H9 (cell line): ENCODE measurements around the gene ADAM11. TPM values are rescaled to one million over a fixed set of nuclear protein-coding genes. Genes with fewer than 3 reads are reported as not detected.

ENCODE experiments used
- DNase-seq: peaks from one replicate; pipeline ENCODE4 v3.0.0-alpha.2; 2017
- H2AFZ ChIP-seq: one replicate; pipeline ENCODE4 v1.6.1; 2013; ENCODE audit warnings: mild to moderate bottlenecking, low read length, control low read depth, moderate library complexity
- H2AK5ac ChIP-seq: 2 replicates; pipeline ENCODE4 v1.6.1; 2013; ENCODE audit warnings: low read length, control low read depth, mixed read lengths; ENCODE audit not compliant: insufficient read length
- H2BK120ac ChIP-seq: one replicate; pipeline ENCODE4 v1.6.1; 2013; ENCODE audit warnings: low read depth, mild to moderate bottlenecking, low read length, control low read depth, inconsistent platforms; ENCODE audit not compliant: poor library complexity, severe bottlenecking
- H2BK12ac ChIP-seq: 2 replicates; pipeline ENCODE4 v1.6.1; 2013; ENCODE audit warnings: low read length, control low read depth, mixed read lengths, low read depth; ENCODE audit not compliant: insufficient read length
- H2BK15ac ChIP-seq: 2 replicates; pipeline ENCODE4 v1.6.1; 2013; ENCODE audit warnings: low read depth, low read length, control low read depth
- H2BK20ac ChIP-seq: one replicate; pipeline ENCODE4 v1.6.1; 2013; ENCODE audit warnings: low read depth, mild to moderate bottlenecking, low read length, control low read depth, inconsistent platforms; ENCODE audit not compliant: poor library complexity, severe bottlenecking
- H2BK5ac ChIP-seq: 2 replicates; pipeline ENCODE4 v1.6.1; 2013; ENCODE audit warnings: low read length, control low read depth, mixed read lengths; ENCODE audit not compliant: insufficient read length
- H3K14ac ChIP-seq: 2 replicates; pipeline ENCODE4 v1.6.1; 2013; ENCODE audit warnings: low read length, control low read depth; ENCODE audit not compliant: insufficient read depth
- H3K18ac ChIP-seq: 2 replicates; pipeline ENCODE4 v1.6.1; 2013; ENCODE audit warnings: low read depth, mild to moderate bottlenecking, mixed read lengths, low read length, control low read depth; ENCODE audit not compliant: insufficient read length
- H3K23ac ChIP-seq: 2 replicates; pipeline ENCODE4 v1.6.1; 2013; ENCODE audit warnings: low read length, control low read depth, mixed read lengths, low read depth; ENCODE audit not compliant: insufficient read length
- H3K23me2 ChIP-seq: 2 replicates; pipeline ENCODE4 v1.6.1; 2013; ENCODE audit warnings: low read depth, mild to moderate bottlenecking, mixed read lengths, low read length, control low read depth; ENCODE audit not compliant: insufficient read length, poor library complexity, severe bottlenecking
- H3K27ac ChIP-seq: 2 replicates; pipeline ENCODE4 v1.5.1; 2013; ENCODE audit warnings: low read length, control low read depth, mixed read lengths, low read depth; ENCODE audit not compliant: insufficient read length
- H3K27me3 ChIP-seq: 2 replicates; pipeline ENCODE4 v1.6.1; 2013; ENCODE audit warnings: low read length, control low read depth, inconsistent platforms; ENCODE audit not compliant: insufficient read depth
- H3K4ac ChIP-seq: 2 replicates; pipeline ENCODE4 v1.6.1; 2013; ENCODE audit warnings: low read depth, mild to moderate bottlenecking, control low read depth, inconsistent platforms, low read length, moderate library complexity
- H3K4me1 ChIP-seq: 2 replicates; pipeline ENCODE4 v1.6.1; 2013; ENCODE audit warnings: low read length, control low read depth, inconsistent platforms; ENCODE audit not compliant: insufficient read depth
- H3K4me2 ChIP-seq: 2 replicates; pipeline ENCODE4 v1.6.1; 2013; ENCODE audit warnings: low read length, control low read depth, mixed read lengths; ENCODE audit not compliant: insufficient read length, insufficient read depth
- H3K56ac ChIP-seq: 2 replicates; pipeline ENCODE4 v1.6.1; 2013; ENCODE audit warnings: low read depth, mild to moderate bottlenecking, mixed read lengths, low read length, control low read depth; ENCODE audit not compliant: insufficient read length
- H3K79me1 ChIP-seq: 2 replicates; pipeline ENCODE4 v1.6.1; 2013; ENCODE audit warnings: low read depth, mild to moderate bottlenecking, moderate library complexity, low read length, control low read depth, inconsistent platforms; ENCODE audit not compliant: insufficient read depth, poor library complexity, severe bottlenecking
- H3K79me2 ChIP-seq: 2 replicates; pipeline ENCODE4 v1.6.1; 2013; ENCODE audit warnings: low read length, control low read depth, inconsistent platforms; ENCODE audit not compliant: insufficient read depth
- H3K9ac ChIP-seq: 2 replicates; pipeline ENCODE4 v1.6.1; 2013; ENCODE audit warnings: low read length, control low read depth, mixed read lengths; ENCODE audit not compliant: insufficient read length; ENCODE audit errors: extremely low read depth
- H3K9me3 ChIP-seq: one replicate; pipeline ENCODE4 v1.6.1; 2013; ENCODE audit warnings: low read depth, low read length, inconsistent platforms; ENCODE audit not compliant: control insufficient read depth
- H3T11ph ChIP-seq: one replicate; pipeline ENCODE4 v1.6.1; 2013; ENCODE audit warnings: mild to moderate bottlenecking, low read length, control low read depth, inconsistent platforms
- H4K20me1 ChIP-seq: one replicate; pipeline ENCODE4 v1.6.1; 2013; ENCODE audit not compliant: control insufficient read depth, insufficient read length, insufficient read depth
- H4K5ac ChIP-seq: 2 replicates; pipeline ENCODE4 v1.6.1; 2013; ENCODE audit warnings: low read depth, mild to moderate bottlenecking, mixed read lengths, low read length, control low read depth; ENCODE audit not compliant: insufficient read length
- H4K8ac ChIP-seq: replicated peaks from 2 replicates; pipeline ENCODE4 v1.6.1; 2013; ENCODE audit warnings: low read length, control low read depth, mixed read lengths, low read depth; ENCODE audit not compliant: insufficient read length
- H4K91ac ChIP-seq: 2 replicates; pipeline ENCODE4 v1.6.1; 2013; ENCODE audit warnings: low read depth, mild to moderate bottlenecking, moderate library complexity, mixed read lengths, low read length, control low read depth; ENCODE audit not compliant: insufficient read length
- H3K27ac Mint-ChIP-seq, 3 experiments: 2 replicates in 2 of 3; 3 replicates in 1 of 3; pipeline ENCODE4 v1.8.0; 2020 to 2021; ENCODE audit warnings: mixed read lengths in 3 of 3, mild to moderate bottlenecking in 1 of 3, moderate library complexity in 1 of 3
- H3K27me3 Mint-ChIP-seq: 2 replicates; pipeline ENCODE4 v1.8.0; 2021; ENCODE audit warnings: low read depth, mild to moderate bottlenecking, moderate library complexity, mixed read lengths
- H3K36me3 Mint-ChIP-seq, 3 experiments: 2 replicates in 2 of 3; 3 replicates in 1 of 3; pipeline ENCODE4 v1.8.0; 2020 to 2021; ENCODE audit warnings: low read depth in 3 of 3, mixed read lengths in 3 of 3; ENCODE audit not compliant: insufficient read depth in 1 of 3
- H3K4me1 Mint-ChIP-seq, 2 experiments: 2 replicates each; pipeline ENCODE4 v1.8.0; 2020; ENCODE audit warnings: mixed read lengths in 2 of 2
- H3K4me3 Mint-ChIP-seq, 2 experiments: 2 replicates in 1 of 2; 3 replicates in 1 of 2; pipeline ENCODE4 v1.8.0; 2020 to 2021; ENCODE audit warnings: mild to moderate bottlenecking in 2 of 2, mixed read lengths in 2 of 2, moderate library complexity in 1 of 2
- H3K9me3 Mint-ChIP-seq, 2 experiments: 2 replicates in 1 of 2; 3 replicates in 1 of 2; pipeline ENCODE4 v1.8.0; 2020; ENCODE audit warnings: mild to moderate bottlenecking in 2 of 2, mixed read lengths in 2 of 2, moderate library complexity in 1 of 2
- total RNA-seq: library from RNA; stranded (reverse); gene quantifications from 2 replicates; pipeline ENCODE4 v1.2.1, GENCODE V29; 2021
- TF ChIP-seq, protein P1 (sequence below): fragments of 200-600 bp; sonication (generic); conservative IDR thresholded peaks from 3 replicates; pipeline ENCODE4 v1.8.0; 2021; ENCODE audit warnings: antibody characterized with exemption, mild to moderate bottlenecking

Gene ADAM11
- total RNA-seq, 1 experiment from 2014 or later: 4.6 TPM

DNA sequence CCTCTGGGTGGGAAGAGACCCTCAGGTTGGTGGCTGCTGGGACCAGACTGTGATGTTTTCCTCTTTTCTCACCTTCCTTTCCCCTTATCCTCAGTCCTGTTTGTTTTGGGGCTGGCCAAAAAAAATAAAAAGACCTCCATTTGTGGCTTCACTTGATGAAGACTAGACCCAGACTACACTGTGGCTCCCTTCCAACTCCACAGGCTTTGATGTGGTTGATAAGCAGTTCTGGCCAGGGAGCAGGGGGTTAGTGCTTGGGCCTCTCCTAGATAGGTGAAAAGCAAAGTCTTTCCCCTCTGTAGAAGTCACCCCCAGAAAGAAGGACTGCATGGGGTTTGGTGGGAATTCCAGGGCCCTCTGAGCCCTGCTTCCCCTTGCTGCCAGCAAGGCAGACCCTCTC, 11.2 kb upstream of the ADAM11 start:
- Histone ChIP-seq H2BK120ac (no peak overlapping the region), H3K27ac (no peak overlapping the region), H3K4ac (no peak overlapping the region), H4K5ac (no peak overlapping the region), H3K9ac (no peak overlapping the region), H4K8ac (no peak overlapping the region), H2BK5ac (no peak overlapping the region), H3K9me3 (no peaks in the 10 kb centered on the region), H2AFZ (no peak overlapping the region), H2BK15ac (no peak overlapping the region), H3K27me3 (no peaks in the 10 kb centered on the region), H3K4me1 (no peaks in the 10 kb centered on the region), H3K23me2 (no peaks in the 10 kb centered on the region), H3K18ac (no peak overlapping the region), H3K14ac (no peak overlapping the region), H3K56ac (no peak overlapping the region), H3T11ph (no peak overlapping the region), H3K79me2 (no peaks in the 10 kb centered on the region), H2BK20ac (no peak overlapping the region), H4K20me1 (no peaks in the 10 kb centered on the region), H3K4me2 (no peak overlapping the region), H3K23ac (no peak overlapping the region), H4K91ac (no peak overlapping the region), H3K79me1 (no peaks in the 10 kb centered on the region), H2AK5ac (no peak overlapping the region), H2BK12ac (no peak overlapping the region)
- no peaks in the 10 kb centered on the region; a peak in 1 of 4 replicates for H3K4me1 Mint-ChIP-seq
- peaks cover 24 to 62% (median 53%) of the 10 kb centered on the region in 3 experiments for H3K36me3 Mint-ChIP-seq
- H3K4me3 Mint-ChIP-seq: no peak overlapping the region
- no peak overlapping the region for H3K27ac Mint-ChIP-seq
- no peaks in the 10 kb centered on the region; the same call in 1 of the 2 replicates for H3K27me3 Mint-ChIP-seq
- no peaks in the 10 kb centered on the region for H3K9me3 Mint-ChIP-seq
- DNase-seq: no peak
- TF ChIP-seq, protein P1, sequence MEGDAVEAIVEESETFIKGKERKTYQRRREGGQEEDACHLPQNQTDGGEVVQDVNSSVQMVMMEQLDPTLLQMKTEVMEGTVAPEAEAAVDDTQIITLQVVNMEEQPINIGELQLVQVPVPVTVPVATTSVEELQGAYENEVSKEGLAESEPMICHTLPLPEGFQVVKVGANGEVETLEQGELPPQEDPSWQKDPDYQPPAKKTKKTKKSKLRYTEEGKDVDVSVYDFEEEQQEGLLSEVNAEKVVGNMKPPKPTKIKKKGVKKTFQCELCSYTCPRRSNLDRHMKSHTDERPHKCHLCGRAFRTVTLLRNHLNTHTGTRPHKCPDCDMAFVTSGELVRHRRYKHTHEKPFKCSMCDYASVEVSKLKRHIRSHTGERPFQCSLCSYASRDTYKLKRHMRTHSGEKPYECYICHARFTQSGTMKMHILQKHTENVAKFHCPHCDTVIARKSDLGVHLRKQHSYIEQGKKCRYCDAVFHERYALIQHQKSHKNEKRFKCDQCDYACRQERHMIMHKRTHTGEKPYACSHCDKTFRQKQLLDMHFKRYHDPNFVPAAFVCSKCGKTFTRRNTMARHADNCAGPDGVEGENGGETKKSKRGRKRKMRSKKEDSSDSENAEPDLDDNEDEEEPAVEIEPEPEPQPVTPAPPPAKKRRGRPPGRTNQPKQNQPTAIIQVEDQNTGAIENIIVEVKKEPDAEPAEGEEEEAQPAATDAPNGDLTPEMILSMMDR: no peak
